HUES64 (cell line): Measurements from ENCODE around the gene MAP1LC3A.

ENCODE experiments used
- H3K27ac ChIP-seq: 2 replicates; pipeline ENCODE4 v1.7.0; 2013; ENCODE audit warnings: low read depth, low read length, inconsistent platforms
- H3K27me3 ChIP-seq: 2 replicates; pipeline ENCODE4 v1.6.1; 2013; ENCODE audit warnings: mild to moderate bottlenecking, low read length; ENCODE audit not compliant: insufficient read depth
- H3K36me3 ChIP-seq: 2 replicates; pipeline ENCODE4 v1.6.1; 2013; ENCODE audit warnings: mild to moderate bottlenecking, low read length; ENCODE audit not compliant: insufficient read depth
- H3K4me1 ChIP-seq: 2 replicates; pipeline ENCODE4 v1.6.1; 2013; ENCODE audit warnings: mild to moderate bottlenecking, low read length, moderate library complexity; ENCODE audit not compliant: insufficient read depth
- H3K4me3 ChIP-seq: 2 replicates; pipeline ENCODE4 v1.5.1; 2013; ENCODE audit warnings: mild to moderate bottlenecking, low read length, moderate library complexity
- H3K9ac ChIP-seq: 2 replicates; pipeline ENCODE4 v1.6.1; 2013; ENCODE audit warnings: mild to moderate bottlenecking, low read depth, low read length
- H3K9me3 ChIP-seq: 2 replicates; pipeline ENCODE4 v1.6.1; 2013; ENCODE audit warnings: low read depth, low read length; ENCODE audit not compliant: insufficient read depth
- WGBS: fragments of 150-250, 120-280 bp; methylation state at CpG from one replicate; pipeline ENCODE4 v1.1.7; 2013; ENCODE audit warnings: missing lambda C conversion rate; 5-methylcytosine and 5-hydroxymethylcytosine counted together

The MAP1LC3A gene

DNA sequence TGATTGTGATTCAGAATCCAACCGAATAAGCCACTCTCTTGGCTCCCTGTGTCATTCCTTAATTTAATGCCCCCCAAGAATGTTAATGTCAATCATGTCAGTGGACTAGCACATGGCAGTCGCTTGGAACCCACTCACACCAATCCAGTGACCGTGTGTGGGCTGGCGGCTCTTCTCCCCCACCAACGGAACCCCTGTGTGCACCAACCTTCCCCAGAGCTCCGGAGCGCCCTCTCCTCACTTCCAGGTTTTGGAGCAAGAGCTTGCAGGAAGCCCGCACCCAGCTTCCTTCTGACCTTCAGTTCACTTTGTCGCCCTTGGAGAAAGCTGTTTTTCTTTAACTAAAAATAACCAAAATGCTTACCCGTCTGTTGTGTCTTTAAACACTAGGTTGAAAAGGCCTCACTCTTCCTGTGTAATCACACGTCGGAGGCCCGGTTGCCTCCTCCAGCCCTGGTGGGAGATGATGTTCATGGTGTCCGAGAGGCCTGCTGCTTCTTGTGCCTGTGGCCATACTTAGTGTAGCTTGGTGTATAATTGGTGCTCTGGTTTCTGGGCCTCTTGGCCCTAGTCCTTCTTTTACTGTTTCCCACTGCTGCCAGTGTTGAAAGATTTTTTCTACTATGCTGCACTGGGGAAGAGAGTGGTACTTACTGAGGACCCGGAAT lies 17.8 kb upstream of the MAP1LC3A start:
- 95% methylated on average over 15 of the region's 15 CpGs for WGBS
- no peak overlapping the region for H3K4me3 ChIP-seq
- H3K4me1 ChIP-seq: peaks cover 8% of the 10 kb centered on the region; the same call in 1 of the 2 replicates
- no peak overlapping the region for H3K9ac ChIP-seq
- no peaks in the 10 kb centered on the region for H3K9me3 ChIP-seq
- no peaks in the 10 kb centered on the region for H3K27me3 ChIP-seq
- H3K27ac ChIP-seq: no peak overlapping the region
- H3K36me3 ChIP-seq: peaks cover 43% of the 10 kb centered on the region

DNA sequence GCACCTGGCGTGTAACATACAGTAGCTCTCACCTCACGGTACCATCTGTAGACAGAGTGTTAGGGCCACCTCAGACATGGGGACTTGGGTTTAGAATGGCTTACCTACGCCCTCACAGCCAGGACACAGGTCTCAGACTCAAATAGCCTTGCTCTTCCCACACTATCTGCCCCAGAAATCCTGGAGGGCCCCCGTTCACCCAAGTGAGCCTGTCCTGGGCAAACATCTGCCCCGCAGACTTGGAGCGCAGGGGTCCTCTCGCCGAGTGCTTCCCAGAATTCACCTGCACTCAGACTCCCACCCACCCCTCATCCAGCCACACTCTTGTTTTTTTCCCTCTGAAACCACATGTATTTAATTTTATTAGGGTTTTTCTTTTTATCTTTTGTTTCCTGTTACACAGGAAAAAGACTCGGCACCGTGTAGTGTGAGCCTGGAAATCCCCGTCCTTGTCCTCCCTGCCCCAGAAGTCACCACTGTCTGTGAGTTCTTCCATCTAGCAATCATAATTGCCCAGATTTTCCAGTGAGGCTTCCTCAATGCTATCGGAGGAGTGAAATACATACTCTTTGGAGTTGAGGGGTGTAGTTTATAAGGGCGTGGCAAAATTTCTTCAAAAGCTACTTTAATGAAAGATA lies 17.1 kb upstream of the MAP1LC3A start:
- H3K9me3 ChIP-seq: no peaks in the 10 kb centered on the region
- 96% methylated on average over 11 of the region's 13 CpGs for WGBS
- H3K9ac ChIP-seq: no peak overlapping the region
- H3K27ac ChIP-seq: no peak overlapping the region
- H3K27me3 ChIP-seq: no peaks in the 10 kb centered on the region
- peaks cover 8% of the 10 kb centered on the region; the same call in 1 of the 2 replicates for H3K4me1 ChIP-seq
- no peak overlapping the region for H3K4me3 ChIP-seq
- H3K36me3 ChIP-seq: peaks cover 37% of the 10 kb centered on the region

DNA sequence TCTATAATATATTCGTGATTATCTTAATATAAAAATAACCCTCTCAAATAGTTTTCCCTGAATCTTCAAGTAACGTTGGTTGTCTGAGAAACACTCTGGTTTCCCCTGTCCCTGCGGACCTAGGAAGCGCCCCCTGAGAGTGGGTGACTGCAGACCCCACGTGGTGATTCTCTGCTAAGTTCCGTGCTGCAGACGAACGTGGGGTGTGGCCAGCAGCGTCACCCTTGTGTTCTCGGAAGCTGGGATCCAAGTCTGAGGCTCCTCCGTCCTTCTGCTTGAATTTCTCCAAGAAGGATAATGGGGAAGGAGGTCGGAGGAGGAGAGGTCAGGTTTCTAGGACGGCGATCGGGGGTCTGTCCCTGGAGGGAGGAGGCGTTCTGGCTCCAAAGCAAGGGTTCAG lies 16.6 kb upstream of the MAP1LC3A start:
- Histone ChIP-seq H3K27ac (no peak overlapping the region), H3K4me3 (no peak overlapping the region), H3K9ac (no peak overlapping the region), H3K36me3 (peaks cover 33% of the 10 kb centered on the region), H3K9me3 (no peaks in the 10 kb centered on the region), H3K27me3 (no peaks in the 10 kb centered on the region), H3K4me1 (peaks cover 8% of the 10 kb centered on the region; the same call in 1 of the 2 replicates)
- 94% methylated on average over 15 of the region's 16 CpGs for WGBS

DNA sequence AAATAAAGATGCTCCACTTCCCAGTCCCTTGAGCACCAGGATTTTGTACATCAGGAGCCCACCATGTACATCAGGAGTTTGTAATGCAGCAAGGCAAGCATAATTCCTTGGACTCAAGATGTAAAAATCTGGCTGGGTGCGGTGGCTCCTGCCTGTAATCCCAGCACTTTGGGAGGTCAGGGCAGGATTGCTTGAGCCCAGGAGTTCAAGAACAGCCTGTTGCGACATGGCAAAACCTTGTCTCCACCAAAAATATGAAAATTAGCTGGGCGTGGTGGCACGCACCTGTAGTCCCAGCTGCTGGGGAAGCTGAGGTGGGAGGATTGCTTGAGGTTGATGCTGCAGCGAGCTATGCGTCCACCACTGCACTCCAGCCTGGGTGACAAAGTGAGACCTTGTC lies 16.1 kb upstream of the MAP1LC3A start:
- 96% methylated on average over 6 of the region's 6 CpGs for WGBS
- Histone ChIP-seq H3K27me3 (no peaks in the 10 kb centered on the region), H3K4me3 (no peak overlapping the region), H3K27ac (no peak overlapping the region), H3K9ac (no peak overlapping the region), H3K36me3 (peaks cover 33% of the 10 kb centered on the region), H3K9me3 (no peaks in the 10 kb centered on the region), H3K4me1 (peaks cover 8% of the 10 kb centered on the region; the same call in 1 of the 2 replicates)

DNA sequence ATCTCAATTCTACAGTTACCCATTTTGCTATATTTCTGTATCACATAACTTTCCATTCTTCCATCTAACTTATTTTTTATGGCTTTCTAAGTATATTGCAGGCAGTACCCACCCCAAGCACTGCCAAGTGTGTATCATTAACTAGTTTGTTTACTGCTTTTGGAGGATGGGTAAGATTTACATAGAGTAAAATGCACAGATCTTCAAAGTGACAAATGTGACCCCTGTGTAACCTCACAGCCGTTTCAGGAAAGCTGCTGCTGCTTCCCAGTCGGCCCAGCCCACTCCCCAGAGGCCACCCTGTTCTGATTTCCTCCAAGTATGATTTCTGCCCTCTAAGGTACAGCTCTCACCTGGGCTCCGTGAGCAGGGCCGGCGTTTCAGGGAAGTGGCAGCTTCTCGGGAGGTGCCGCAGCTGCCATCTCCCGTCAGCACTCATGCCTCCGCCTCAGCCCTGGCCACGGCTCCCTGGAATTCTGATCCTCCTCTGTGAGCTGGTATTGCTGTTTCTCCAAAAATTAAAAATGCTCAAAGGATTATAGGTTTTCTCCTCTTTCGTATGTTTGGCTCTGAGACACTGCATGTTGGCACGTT lies 15.0 kb upstream of the MAP1LC3A start:
- 82% methylated on average over 12 of the region's 12 CpGs for WGBS
- Histone ChIP-seq H3K27ac (no peak overlapping the region), H3K9me3 (no peaks in the 10 kb centered on the region), H3K4me3 (no peak overlapping the region), H3K9ac (no peak overlapping the region), H3K4me1 (peaks cover 8% of the 10 kb centered on the region; the same call in 1 of the 2 replicates), H3K36me3 (peaks cover 29% of the 10 kb centered on the region), H3K27me3 (no peaks in the 10 kb centered on the region)

DNA sequence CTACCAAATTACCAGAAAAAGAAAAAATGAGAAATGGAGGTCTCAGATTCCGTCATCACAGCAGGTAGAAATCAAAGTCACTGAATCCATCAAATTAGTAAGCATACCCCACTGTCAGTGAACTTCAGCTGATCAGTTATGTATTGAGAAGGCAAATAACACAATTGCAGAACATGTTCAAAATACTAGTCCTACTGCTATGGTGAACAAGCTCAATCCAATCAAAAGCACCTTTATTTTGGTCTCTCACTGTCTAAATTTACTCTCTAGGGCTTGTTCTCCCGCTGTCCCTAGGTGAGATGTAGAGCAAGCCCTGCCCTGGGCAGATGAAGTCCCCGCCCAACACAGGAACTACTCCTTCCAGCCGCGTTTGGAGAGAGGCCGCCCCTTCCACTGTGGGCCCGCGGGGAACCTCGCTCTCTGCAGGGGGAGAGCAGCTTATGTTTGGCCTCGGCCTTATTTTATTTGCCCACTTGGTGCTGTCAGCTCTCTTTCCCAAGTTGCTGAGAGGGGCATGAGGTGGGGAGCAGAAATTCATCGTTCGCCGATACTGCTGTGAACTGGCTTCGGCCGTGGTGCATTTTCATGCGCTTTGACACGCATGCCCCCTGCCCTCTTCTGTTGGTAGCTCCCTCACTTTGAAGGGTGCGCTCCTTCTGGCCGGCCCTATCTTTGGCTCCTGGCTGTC lies 14.3 kb upstream of the MAP1LC3A start:
- Histone ChIP-seq H3K27me3 (no peaks in the 10 kb centered on the region), H3K4me3 (peak overlapping the region; percentile 45), H3K9me3 (no peaks in the 10 kb centered on the region), H3K9ac (peak overlapping the region; percentile 42), H3K27ac (no peak overlapping the region), H3K36me3 (peaks cover 24% of the 10 kb centered on the region), H3K4me1 (peaks cover 8% of the 10 kb centered on the region; the same call in 1 of the 2 replicates)
- 46% methylated on average over 19 of the region's 19 CpGs for WGBS

DNA sequence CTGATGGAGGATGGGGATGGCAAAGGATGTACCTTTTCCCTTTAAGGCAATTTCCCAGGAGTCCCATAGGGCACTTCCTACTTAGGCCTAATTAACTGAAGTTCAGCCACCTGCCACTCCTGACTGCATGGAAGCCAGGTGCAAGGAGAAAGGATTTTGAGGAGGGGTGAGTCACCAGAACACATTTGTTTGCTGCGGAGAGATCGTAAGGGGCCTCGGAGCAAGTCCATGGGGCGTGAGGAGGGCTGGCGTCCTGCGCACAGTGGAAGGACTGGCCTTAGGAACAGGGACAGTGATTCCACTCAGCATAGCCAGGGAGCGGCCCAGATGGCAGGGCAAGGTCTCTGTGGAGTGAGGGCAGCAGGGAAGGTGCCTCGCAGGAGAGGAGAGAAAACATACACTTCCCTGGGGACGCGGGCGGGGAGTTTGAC lies 11.8 kb upstream of the MAP1LC3A start:
- Histone ChIP-seq H3K9me3 (no peaks in the 10 kb centered on the region), H3K4me1 (peaks cover 11% of the 10 kb centered on the region), H3K27ac (no peak overlapping the region), H3K4me3 (no peak overlapping the region), H3K9ac (no peak overlapping the region), H3K27me3 (no peaks in the 10 kb centered on the region), H3K36me3 (peaks cover 3% of the 10 kb centered on the region; the same call in 1 of the 2 replicates)
- 92% methylated on average over 11 of the region's 11 CpGs for WGBS

DNA sequence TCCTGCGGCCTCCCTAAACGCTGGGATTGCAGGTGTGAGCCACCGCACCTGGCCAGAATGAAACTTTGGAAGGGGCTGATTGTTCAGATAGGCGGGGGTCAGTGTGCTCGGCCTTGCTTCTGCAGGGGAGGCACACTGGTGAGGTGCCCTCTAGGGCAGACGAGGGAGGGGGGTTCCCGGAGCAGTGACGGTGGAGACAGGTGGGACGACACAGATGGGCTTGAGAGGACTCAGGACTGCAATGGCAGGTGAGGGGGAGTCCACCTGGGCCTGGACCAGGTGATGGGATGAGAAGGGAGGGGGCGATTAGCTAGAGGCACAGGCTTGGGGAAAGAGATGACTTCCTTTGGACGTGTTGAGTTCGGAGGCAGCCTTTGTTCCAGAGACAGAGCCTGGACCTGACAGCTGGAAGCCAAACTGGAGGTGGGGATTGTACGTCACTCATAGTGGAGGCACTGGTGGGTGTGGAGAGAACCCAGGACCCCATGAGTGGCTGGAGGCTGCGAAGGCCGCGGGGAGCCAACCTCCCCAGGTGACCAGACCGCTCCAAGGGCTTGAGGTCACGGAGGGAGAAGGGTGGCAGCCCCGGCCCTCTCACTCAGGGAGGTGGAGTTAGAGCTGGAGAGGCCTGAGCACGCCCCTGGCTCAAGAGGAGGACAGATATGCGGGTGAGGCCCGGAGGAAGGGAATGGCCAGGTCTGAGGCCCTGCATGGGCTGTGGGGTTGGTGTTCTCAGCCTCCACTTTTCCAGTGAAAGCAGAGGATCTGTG lies 10.5 kb upstream of the MAP1LC3A start:
- Histone ChIP-seq H3K9ac (no peak overlapping the region), H3K27ac (no peak overlapping the region), H3K4me3 (no peak overlapping the region), H3K36me3 (no peaks in the 10 kb centered on the region), H3K4me1 (peaks cover 11% of the 10 kb centered on the region), H3K27me3 (no peaks in the 10 kb centered on the region), H3K9me3 (no peaks in the 10 kb centered on the region)
- 93% methylated on average over 22 of the region's 22 CpGs for WGBS

DNA sequence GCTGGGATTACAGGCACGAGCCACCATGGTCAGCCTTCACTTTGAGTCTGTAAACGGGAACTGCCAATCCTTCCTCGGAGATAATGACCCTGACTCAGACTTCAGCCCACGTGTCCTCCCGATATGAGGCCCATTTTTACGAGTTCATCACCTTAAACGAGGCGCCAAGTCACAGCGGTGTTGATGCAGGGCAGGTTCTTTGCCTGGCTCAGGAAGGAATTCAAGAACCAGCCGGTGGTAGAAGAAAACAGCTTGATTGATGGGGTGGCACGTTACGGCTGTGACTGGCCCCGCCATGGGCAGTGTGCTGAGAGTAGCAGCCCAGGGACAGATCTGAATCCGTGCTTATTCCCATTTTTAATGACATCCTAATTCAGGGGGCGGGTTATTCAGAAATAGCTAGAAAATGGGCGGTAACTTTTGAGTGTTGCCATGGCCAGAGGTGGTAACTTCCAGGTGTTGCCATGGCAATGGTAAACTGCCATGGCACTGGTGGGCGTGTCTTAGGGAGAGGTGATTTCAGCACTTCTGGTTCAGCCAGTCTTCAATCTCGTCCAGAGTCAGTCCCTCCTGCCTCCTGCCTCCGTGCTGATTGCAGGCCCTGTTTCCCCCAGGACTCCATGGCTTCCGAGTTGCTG lies 9.1 kb upstream of the MAP1LC3A start:
- Histone ChIP-seq H3K4me1 (peaks cover 5% of the 10 kb centered on the region; the same call in 1 of the 2 replicates), H3K9ac (no peak overlapping the region), H3K27me3 (no peaks in the 10 kb centered on the region), H3K9me3 (no peaks in the 10 kb centered on the region), H3K4me3 (no peak overlapping the region), H3K27ac (no peak overlapping the region), H3K36me3 (no peaks in the 10 kb centered on the region)
- WGBS: 68% methylated on average over 20 of the region's 20 CpGs

DNA sequence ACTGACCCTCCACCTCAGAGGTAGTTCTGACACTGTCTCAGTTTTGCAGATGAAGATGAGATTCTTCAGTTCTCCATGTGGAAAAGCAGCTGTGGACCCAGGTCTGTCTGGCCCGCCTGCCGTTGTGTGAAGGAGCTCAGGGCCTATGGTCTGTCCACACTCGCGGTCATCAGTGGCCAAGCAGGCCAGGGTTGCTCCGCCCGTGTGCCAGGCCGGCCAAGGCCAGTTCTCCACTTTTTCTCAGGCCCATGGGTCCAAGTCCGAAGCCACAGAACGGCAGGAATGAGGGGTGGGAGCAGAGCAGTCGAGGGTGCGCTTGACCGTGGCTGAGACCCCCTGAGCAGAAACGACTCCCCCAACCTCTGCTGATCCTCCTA lies 8.6 kb upstream of the MAP1LC3A start:
- Histone ChIP-seq H3K4me3 (no peak overlapping the region), H3K27ac (no peak overlapping the region), H3K9me3 (no peaks in the 10 kb centered on the region), H3K9ac (no peak overlapping the region), H3K27me3 (no peaks in the 10 kb centered on the region), H3K36me3 (no peaks in the 10 kb centered on the region), H3K4me1 (peaks cover 2% of the 10 kb centered on the region; the same call in 1 of the 2 replicates)
- WGBS: 95% methylated on average over 13 of the region's 13 CpGs
